ENCODE measurements around the gene ASB3.
"Not testable (repeated sequence)": the region's sequence is repeated elsewhere in the genome, so short reads cannot be mapped to it uniquely, and the experiment has no call there.

The ASB3 gene

DNA sequence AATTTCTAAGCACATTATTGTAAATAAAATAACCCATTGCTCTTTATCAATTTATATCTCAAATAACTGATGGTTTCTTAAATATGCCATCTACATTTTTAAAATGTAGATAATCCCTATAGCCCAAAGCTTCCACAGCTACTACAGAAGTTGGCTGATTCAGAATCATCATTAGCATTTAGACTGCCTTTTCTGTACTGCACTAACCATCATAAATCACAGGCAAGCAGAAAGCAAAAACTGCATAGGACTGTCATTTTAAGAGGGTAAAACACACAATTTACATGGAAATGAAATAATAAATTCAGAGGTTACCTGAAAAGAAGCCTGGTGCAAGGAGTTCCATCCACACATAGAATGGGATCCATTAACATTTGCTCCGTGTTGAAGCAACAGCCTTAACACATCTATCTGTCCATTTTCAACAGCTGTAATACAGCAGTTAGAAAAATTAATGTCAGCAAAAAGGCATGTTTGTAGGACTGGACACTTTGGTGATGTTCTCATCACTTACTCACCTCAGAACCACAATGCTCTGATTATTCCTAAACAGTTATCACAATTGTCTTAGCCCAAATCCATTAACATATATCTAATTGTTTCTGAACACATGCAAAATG, 57.5 kb downstream of the ASB3 start:
- no peak for DNase-seq

DNA sequence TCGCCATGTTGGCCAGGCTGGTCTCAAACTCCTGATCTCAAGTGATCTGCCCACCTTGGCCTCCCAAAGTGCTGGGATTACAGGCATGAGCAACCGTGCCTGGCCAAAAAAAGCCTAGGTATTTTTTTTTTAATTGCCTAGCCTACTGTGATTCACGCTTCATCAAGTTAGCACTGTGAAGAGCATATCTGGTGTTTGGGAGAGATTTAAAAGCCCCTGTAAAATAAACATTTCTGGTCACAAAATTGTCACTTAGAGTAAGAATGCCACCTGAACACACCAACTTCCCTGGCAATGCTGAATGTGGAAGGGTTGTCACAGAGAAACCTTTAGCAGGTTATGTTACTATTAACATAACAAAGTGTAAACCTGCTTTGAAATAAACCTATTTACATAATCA, 58.8 kb downstream of the ASB3 start:
- no peak for DNase-seq

DNA sequence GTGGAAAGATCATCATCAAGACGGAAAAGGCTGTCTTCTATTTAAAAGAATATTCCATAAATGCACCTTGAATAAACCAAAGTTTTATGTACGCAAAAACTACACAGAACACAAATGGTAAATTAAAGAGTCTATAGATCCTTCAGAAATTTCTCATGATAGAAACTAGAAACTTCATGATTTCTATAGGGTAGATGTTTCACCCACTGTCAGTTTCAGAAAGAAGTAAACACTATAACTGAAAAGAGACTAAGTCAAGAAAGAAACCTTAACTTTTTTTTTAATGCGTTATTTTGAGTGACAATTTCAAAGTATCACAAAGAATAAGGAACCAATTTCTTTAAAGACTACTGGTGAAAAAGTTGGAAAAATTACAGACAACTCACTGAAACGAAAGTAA, 61.1 kb downstream of the ASB3 start:
- no peak for DNase-seq

DNA sequence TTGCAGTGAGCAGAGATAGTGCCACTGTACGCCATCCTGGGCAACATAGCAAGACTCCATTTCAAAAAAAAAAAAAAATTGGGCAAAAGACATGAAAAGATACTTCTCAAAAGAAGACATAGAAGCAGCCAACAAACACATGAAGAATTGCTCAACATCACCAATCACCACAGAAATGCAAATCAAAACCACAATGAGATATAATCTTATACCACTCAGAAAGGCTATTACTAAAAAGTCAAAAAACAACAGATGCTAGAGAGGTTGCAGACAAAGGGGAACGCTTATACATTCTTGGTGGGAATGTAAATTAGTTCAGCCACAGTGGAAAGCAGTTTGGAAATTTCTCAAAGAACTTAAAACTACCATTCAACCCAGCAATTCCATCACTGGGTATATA, 62.2 kb downstream of the ASB3 start:
- DNase-seq = no peak

DNA sequence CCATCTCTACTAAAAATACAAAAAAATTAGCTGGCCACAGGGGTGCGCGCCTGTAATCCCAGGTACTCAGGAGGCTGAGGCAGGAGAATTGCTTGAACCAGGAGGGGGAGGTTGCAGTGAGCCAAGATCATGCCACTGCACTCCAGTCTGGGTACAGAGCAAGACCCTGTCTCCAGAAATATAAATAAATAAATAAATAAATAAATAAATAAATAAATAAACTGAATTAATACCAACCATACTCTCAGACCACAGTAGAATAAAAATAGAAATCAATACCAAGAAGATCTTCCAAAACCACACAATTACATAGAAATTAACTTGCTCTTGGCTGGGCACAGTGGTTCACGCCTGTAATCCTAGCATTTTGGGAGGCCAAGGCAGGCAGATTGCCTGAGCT, 65.8 kb downstream of the ASB3 start:
- DNase-seq = not testable (repeated sequence)

DNA sequence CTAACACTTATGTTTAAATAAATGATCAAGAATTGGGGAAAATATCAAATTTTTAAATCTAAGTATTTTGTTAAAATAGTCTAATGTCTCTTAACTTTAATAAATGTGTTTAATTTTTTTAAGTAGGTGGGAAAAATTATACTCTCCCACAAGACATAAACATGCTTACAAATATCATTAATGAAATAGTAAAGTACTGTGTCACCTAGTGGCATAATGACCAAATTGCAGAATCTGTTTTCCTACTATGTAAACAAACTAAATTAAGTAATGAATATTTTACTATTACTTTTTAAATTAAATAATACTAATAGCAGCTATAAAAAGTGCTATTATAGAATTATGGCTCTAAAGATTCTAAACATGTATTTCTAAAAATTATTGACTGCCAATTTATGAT, 71.2 kb downstream of the ASB3 start:
- no peak for DNase-seq

DNA sequence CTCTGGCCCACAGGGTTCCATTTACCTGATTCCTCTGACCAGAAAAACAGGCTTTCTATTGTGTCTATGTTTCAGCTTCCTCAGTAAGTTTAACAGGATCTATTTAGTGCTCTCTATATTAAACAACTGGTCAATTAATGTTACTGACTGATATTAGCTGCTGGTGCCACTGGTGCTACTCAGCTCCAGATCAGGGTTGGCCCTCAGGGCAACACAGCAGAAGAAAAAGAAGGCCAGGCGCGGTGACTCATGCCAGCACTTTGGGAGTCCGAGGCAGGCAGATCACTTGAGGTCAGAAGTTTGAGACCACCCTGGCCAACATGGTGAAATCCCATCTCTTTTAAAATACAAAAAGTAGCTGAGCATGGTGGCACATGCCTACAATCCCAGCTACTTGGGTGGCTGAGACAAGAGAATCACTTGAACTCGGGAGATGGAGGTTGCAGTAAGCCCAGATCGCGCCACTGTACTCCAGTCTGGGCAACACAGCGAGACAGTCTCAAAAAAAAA, 75.4 kb downstream of the ASB3 start:
- DNase-seq = no peak

DNA sequence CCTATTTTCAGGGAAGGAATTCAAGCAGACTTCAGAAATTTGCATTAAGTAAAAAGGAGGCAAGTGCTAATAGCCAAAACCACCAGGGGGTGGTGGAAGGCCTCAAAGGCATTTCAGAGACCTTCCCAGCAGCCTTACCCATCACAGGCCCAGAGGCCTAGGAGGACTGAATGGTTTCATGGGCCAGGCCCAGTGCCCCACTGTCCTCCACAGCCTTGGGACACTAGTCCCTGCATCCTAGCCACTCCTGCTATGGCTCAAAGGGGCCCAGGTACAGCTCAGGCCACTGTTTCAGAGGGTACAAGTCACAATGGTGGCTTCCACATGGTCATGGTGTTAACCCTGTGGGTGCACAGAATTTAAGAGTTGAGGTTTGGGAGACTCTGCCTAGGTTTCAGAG, 77.8 kb downstream of the ASB3 start:
- no peak for DNase-seq

DNA sequence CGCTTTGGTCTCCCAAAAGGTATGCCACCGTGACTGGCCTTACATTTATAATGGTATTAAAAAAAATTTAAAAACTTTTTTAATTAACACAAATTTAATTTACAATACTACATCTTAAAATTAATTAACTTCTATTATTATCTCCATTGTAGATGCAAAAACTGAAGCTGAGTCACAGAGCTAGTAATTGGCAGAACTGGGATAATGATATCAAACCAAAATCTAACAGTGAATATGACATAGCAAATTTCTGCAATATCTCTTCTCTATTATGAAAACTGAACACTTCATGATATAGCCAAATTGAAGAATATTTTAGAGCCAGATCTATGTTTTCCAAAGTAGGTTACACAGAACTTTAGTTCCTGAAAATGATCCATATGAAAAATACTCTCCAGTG, 85.5 kb downstream of the ASB3 start:
- no peak for DNase-seq

DNA sequence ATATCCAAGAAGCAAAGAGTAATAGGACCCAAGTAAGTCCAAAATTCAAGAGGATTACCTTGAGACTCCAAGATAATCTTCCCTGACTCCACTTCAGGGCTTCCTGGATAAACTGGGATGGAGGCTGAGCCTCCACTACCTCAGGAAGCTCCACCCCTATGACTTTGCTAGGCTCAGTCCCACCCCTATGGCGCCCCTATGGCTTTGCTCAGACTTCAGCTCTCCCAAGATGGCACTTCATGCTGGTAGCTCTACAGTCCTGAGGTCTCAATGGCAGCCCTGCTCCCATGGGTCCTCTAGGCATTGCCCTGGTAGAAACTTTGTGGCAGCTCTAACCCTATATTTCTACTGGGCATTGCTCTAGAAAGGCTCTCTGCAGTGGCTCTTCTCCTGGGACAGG, 89.1 kb downstream of the ASB3 start:
- no peak for DNase-seq

DNA sequence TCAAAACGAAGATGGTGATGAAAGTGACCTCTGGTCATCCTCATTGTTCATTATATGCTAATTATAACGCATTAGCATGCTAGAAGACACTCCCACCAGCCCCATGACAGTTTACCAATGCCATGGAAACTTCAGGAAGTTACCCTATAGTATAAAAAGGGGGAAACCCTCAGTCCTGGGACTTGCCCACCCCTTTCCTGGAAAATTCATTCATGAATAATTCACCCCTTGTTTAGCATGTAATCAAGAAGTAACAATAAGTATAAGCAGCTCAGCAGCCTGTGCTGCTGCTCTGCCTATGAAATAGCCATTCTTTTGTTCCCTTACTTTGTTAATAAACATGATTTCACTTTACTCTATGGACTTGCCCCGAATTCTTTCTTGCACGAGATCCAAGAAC, 89.7 kb downstream of the ASB3 start:
- DNase-seq = no peak

DNA sequence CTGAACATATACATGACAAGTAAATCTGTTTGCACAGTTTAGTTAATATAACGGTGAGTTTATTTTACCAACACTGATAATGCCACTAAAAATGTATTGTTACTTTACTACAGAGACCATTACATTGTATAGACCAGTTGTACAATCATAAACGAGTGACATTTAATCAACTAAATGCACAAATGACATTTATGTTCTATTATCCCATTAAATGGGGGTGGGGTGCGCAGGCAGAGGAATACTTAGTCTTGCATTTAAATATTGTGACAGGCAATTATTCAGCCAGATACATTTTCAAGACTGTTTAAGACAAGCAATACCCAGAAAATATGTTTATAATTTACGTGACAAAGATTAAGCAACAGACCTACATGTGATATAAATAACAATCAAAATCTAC, 91.2 kb downstream of the ASB3 start:
- DNase-seq = no peak

DNA sequence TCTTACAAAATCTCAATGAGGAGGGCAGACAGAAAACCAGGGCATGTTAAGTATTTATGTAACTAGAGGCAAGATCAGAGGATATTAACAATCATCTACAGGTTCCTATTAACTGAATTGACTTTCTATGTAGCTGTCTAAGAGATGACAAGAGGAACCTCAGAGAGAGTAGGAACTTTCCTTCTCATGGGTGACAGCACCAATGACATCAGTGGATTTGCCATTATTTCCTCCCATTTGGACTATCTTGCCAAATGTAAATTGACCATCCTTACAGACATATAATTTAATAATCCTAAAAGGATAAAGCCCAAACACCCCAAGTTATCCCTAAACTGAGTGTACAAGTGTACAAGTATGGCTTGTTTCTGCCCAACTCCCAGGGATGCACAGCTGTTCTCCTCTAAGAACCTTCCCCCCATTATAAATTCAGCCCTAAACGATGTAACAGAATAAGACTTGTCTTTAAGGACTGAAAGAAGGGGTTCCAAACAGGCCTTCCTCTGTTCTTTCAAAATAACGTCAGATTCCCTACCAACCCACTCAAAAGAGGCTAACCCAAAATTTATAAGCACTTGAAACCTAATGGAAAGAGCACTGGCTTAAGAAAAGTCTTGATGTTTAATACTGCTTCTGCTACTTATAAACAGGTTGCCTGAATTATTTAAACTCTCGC, 92.5 kb downstream of the ASB3 start:
- DNase-seq = no peak

DNA sequence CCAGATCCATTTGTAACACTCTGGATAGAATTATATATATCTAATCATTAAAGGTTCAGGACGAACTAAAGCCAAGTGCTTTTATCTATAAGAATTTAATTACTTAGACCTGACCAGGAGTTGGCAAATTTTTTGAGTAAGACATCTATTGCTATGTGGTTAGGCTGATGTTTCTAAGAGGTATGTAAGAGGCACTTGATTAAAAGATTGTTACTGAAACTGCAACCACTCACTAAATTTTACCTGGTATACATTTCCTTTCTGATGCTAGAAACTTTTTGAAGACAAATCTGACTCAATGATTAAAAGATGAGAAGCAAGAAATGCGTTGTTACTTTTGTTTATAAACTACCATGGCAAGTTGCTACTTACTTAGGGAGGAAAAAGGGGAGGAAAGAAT, 95.9 kb downstream of the ASB3 start:
- DNase-seq = no peak

DNA sequence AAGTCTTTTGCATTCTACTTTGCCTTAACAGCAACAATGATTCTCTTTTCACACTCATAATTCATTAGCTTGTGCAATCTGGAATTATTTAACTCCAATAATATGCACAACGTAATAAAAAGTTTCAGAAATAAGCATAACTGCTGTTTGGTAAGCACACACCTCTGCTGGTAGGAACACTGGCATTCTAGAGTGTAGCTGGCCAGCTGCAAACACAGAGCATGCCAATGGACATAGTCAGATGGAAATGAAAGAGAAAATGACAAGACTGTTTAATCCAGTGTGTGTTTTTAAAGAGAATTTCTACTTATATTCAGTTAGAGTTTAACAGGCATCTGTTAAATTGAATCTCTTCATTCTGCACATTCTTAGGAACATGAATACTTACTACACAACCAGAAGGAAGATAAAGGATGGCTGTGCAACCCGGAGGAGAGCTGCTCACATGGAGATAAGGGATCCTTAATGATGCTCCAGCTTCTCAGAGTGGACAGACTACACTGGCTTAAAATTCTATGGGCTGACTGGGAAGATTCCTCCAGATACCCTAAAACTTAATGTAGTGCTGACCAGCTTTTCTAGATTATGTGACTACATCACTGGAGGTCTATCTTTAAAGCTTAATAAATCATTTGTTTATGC, 113.8 kb downstream of the ASB3 start:
- DNase-seq = no peak

DNA sequence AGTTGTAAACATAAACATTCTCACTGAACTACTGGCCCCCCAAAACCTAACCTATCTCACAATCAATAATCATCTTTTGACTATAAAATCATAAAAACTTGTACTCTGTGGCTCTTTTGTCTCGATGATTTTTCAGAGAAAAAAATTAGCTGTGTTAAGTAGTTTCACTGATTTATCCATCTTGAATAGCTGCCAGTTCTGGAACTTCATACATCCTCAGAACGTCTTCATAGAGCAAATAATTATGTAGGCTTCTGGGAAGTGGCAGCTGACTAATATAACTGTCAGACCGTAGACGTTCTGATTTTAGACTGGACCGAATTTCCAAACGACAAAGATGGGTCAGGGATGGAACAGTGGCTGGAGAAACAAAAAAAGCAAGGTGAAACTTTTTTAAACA, 116.4 kb downstream of the ASB3 start:
- DNase-seq = no peak

DNA sequence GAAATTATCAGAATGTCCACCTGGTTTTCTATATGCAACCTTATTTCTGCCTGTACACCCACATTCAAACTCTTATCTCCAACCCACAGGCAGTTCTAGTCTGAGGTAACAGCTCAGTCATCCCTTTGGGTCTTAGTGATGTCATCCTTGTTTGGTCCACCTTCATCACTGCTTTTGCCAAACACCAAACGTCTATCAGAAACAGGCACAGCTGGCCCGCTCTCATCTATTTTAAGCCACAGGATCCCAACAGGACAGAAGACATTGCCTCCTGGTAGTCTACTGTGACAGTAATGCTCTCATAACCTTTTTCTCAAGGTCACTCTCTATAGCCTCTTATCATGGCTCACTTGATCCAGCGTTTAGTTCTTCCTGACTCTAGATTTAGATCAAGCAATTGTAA, 118.1 kb downstream of the ASB3 start:
- DNase-seq = no peak

DNA sequence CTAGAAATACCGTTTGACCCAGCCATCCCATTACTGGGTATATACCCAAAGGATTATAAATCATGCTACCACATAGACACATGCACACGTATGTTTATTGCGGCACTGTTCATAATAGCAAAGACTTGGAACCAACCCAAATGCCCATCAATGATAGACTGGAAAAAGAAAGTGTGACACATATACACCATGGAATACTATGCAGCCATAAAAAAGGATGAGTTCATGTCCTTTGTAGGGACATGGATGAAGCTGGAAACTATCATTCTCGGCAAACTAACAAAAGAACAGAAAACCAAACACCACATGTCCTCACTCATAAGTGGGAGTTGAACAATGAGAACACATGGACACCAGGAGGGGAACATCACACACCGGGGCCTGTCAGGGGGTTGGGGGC, 119.6 kb downstream of the ASB3 start:
- DNase-seq = not testable (repeated sequence)

DNA sequence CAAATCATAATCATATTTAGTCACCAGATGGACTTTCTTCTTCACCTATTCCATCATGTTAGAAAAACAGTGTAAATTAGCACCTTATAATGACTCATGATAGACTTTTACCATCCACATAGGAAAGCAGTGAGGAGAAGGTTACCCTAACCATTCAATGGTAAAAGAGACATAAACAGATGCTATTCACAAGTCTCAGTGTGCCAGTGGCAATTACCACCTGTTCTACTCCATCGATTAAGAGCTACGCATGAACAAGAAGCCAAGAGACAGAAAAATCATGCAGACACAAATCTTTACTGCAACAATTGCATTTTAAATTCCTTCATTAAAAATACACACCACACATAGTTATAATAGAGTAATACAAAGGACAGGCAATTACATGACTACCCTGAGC, 125.9 kb downstream of the ASB3 start:
- DNase-seq = no peak

DNA sequence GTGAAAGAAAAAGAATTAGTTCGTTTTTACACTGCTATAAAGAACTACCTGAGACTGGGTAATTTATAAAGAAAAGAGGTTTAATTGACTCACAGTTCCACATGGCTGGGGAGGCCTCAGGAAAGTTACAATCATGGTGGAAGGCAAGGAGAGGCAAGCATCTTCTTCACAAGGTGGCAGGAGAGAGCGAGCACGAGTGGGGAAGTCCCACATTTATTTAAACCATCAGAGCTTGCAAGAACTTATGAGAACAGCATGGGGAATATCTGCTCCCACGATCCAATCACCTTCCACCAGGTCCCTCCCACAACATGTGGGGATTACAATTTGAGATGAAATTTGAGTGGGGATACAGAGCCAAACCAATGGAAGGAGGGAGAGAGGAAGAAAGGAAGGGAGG, 128.3 kb downstream of the ASB3 start:
- DNase-seq = not testable (repeated sequence)

DNA sequence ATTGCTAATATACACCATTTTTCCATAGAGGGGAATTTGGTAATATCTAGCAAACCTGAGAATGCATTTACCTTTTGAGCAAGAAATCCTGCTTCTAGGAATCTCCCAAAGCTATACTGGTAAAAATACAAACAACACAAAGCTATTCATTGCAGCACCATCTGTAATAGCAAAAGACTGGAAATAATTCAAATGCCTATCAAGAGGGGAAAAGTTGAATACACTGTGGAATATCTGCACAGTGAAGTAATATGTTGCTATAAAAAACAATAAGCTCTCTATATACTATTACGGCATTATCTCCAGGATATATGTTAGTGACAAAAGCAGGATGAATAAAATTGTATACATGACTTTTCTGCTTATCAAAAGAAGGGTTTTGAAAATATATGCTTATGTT, 131.5 kb downstream of the ASB3 start:
- no peak for DNase-seq

DNA sequence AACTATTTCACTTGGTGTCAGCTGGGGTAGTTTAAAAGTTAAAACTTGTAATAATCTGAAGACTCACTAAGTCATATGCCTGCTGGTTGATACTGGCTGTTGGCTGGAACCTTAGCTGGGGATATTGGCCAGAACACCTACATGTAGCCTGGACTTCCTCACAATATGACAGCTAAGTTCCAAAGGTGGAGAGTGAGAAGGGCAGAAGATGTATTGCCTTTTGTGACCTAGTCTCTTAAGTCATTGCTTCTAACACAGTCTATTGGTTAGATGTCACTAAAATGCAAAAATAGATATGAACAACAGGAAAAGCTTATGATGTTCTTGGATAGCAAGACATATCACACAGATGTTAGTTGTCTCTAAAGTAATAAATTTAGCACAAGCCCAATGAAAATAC, 132.4 kb downstream of the ASB3 start:
- no peak for DNase-seq

DNA sequence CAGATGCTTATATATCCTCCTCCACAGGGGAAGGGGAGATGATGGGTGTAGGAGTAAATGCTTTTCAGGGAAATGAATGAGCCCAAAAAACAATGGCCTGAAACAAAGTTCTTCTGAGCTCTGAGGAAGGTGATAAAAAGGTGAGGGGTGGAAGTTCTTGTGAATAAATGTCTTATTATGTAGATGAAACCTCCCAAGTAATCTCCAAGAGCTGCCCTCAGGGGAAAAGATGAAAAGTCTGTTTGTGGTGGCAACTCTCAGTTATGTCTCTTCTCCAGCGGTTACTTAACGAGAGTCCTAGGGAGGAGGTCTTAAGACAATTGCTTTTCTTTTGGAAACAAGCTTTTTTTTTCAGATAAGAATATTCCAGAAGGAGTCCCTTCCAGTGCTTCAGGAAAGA, 134.6 kb downstream of the ASB3 start:
- DNase-seq = no peak

DNA sequence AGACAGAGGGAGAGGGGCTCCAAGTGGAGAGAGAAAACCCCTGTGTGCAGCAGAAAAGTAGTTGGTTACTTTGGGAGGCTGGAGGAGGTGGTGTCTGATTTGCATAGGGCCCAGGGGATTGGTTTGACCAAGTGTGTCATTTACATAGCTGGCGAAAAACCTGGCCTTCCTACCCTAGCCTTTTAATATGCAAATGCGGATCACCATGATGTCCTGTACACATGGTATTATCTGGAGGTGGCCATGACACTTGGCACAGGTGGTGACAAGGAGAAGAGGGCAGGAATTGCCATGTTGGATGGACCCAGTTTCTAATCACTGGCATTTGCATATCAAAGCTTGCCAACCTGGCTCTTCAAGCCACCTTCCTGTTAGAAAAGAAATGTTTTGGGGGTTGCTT, 140.0 kb downstream of the ASB3 start:
- DNase-seq = no peak

DNA sequence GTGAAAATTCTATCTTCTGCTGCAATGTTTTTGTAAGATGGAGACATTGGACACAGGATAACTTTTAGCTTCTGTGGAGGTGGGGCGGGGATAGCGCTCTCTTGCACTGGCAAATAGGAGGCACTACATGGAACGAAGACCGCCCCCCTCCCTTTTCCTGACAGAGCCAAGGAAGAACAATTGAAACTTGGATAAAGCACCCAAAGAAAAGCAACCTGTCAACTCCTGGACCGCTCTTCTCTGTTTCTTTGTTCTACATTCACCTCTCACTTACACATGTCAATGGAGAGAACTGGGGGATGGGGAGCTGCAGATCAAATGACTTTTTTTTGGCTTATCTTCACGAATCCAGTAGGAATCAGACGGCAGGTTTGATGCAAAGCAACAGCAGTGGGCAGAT, 145.5 kb downstream of the ASB3 start:
- DNase-seq = no peak

Measured in stimulated activated naive CD4-positive, alpha-beta T cell (primary cell).